CD4-positive, alpha-beta T cell treated with Interleukin-4 for 1 hour (primary cell): ENCODE results near the gene COL20A1.
"Not testable (repeated sequence)": the region's sequence is repeated elsewhere in the genome, so short reads cannot be mapped to it uniquely, and the experiment has no call there.

Experiments
- DNase-seq, 2 donors: peaks; one replicate each; pipeline ENCODE4 v3.0.0-alpha.2; 2020 to 2022

COL20A1 gene

GRCh38 chr20:63292292-63292701, 689 bp upstream of the COL20A1 start:
- DNase-seq = no peak

- no peak for DNase-seq
Observed at GRCh38 chr20:63293456-63293855, 470 bp downstream of the COL20A1 start.

GRCh38 chr20:63293871-63294535, 1.0 kb downstream of the COL20A1 start:
- no peak for DNase-seq

GRCh38 chr20:63294536-63294900, 1.5 kb downstream of the COL20A1 start:
- DNase-seq = no peak

- DNase-seq = no peak
Observed at GRCh38 chr20:63295018-63295417, 2.0 kb downstream of the COL20A1 start.

- peak in 1 of 2 donors; percentile 22 for DNase-seq
Observed at GRCh38 chr20:63295422-63295821, 2.4 kb downstream of the COL20A1 start.

GRCh38 chr20:63295846-63296245, 2.9 kb downstream of the COL20A1 start:
- no peak for DNase-seq

GRCh38 chr20:63296531-63297299, 3.7 kb downstream of the COL20A1 start:
- no peak for DNase-seq

- no peak for DNase-seq
Observed at GRCh38 chr20:63297371-63297781, 4.4 kb downstream of the COL20A1 start.

GRCh38 chr20:63297796-63298572, 5.0 kb downstream of the COL20A1 start:
- no peak for DNase-seq

- no peak for DNase-seq
Observed at GRCh38 chr20:63298731-63299312, 5.8 kb downstream of the COL20A1 start.

- DNase-seq = no peak
Observed at GRCh38 chr20:63301671-63302070, 8.7 kb downstream of the COL20A1 start.

GRCh38 chr20:63303095-63303666, 10.2 kb downstream of the COL20A1 start:
- DNase-seq = no peak

- DNase-seq = no peak
Observed at GRCh38 chr20:63305393-63305792, 12.4 kb downstream of the COL20A1 start.

- not testable (repeated sequence) for DNase-seq
Observed at GRCh38 chr20:63305933-63306672, 13.1 kb downstream of the COL20A1 start.

GRCh38 chr20:63306673-63307537, 13.9 kb downstream of the COL20A1 start:
- DNase-seq = no peak

- no peak for DNase-seq
Observed at GRCh38 chr20:63307538-63308217, 14.7 kb downstream of the COL20A1 start.

- DNase-seq = no peak
Observed at GRCh38 chr20:63308218-63308911, 15.4 kb downstream of the COL20A1 start.

- DNase-seq = peak in 1 of 2 donors; percentile 5
Observed at GRCh38 chr20:63309261-63310071, 16.5 kb downstream of the COL20A1 start.
